Vagina (tissue), 2 donors: ENCODE results near the gene WWC2.

Experiments
- POLR2A ChIP-seq, 2 donors: fragments of 450-650 bp; IDR thresholded peaks; one replicate each; pipeline ENCODE4 v1.6.1; 2017; ENCODE audit warnings: antibody characterized with exemption in 2 of 2, mild to moderate bottlenecking in 2 of 2, moderate library complexity in 2 of 2
- TF ChIP-seq, protein P1 (sequence below), 3 experiments: fragments of 450-650 bp in 2 of 3; fragments of 200-600 bp in 1 of 3; sonication (generic) in 1 of 3; IDR thresholded peaks; one replicate each; pipeline ENCODE4 v1.5.1; 2017 to 2019; ENCODE audit warnings: antibody characterized with exemption in 3 of 3, mild to moderate bottlenecking in 2 of 3, moderate library complexity in 2 of 3

- TF ChIP-seq, protein P1, sequence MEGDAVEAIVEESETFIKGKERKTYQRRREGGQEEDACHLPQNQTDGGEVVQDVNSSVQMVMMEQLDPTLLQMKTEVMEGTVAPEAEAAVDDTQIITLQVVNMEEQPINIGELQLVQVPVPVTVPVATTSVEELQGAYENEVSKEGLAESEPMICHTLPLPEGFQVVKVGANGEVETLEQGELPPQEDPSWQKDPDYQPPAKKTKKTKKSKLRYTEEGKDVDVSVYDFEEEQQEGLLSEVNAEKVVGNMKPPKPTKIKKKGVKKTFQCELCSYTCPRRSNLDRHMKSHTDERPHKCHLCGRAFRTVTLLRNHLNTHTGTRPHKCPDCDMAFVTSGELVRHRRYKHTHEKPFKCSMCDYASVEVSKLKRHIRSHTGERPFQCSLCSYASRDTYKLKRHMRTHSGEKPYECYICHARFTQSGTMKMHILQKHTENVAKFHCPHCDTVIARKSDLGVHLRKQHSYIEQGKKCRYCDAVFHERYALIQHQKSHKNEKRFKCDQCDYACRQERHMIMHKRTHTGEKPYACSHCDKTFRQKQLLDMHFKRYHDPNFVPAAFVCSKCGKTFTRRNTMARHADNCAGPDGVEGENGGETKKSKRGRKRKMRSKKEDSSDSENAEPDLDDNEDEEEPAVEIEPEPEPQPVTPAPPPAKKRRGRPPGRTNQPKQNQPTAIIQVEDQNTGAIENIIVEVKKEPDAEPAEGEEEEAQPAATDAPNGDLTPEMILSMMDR (IDR thresholded peaks at IDR 0.05): no peak
- TF ChIP-seq POLR2A (IDR thresholded peaks at IDR 0.05): no peak
Observed at GRCh38 chr4:183320211-183321059, 221.4 kb downstream of the WWC2 start, which contains the start of gene CLDN22.
